GM12891 (cell line): ENCODE results near the gene MCUR1.

Experiments used
- POLR2A ChIP-seq: IDR thresholded peaks from 2 replicates; pipeline ENCODE4 v1.6.1; 2011; ENCODE audit warnings: low read depth, low read length, control low read depth
- POLR2AphosphoS5 ChIP-seq: IDR thresholded peaks from 2 replicates; pipeline ENCODE4 v1.6.1; 2011; ENCODE audit warnings: low read depth, low read length, control low read depth
- POU2F2 ChIP-seq: IDR thresholded peaks from 2 replicates; pipeline ENCODE4 v1.6.1; 2011; ENCODE audit warnings: low read depth, mild to moderate bottlenecking, control low read depth, low read length, moderate library complexity
- SPI1 ChIP-seq: IDR thresholded peaks from 2 replicates; pipeline ENCODE4 v1.6.1; 2011; ENCODE audit warnings: low read depth, low read length, control low read depth
- TAF1 ChIP-seq: IDR thresholded peaks from 2 replicates; pipeline ENCODE4 v1.6.1; 2011; ENCODE audit warnings: low read depth, low read length, control low read depth

GRCh38 chr6:13827032-13827431, 12.7 kb upstream of the MCUR1 start:
- TF ChIP-seq POLR2A, result no peak
- TF ChIP-seq TAF1, result no peak
- no peak for TF ChIP-seq POLR2AphosphoS5
- peak; percentile 46; the same call in 1 of the 2 replicates for TF ChIP-seq SPI1
- TF ChIP-seq POU2F2, result no peak
